Measurements from ENCODE around the gene PPHLN1. TPM values are rescaled to one million over a fixed set of nuclear protein-coding genes. Genes with fewer than 3 reads are reported as not detected.
"Not testable (repeated sequence)": the region's sequence is repeated elsewhere in the genome, so short reads cannot be mapped to it uniquely, and the experiment has no call there.

PPHLN1 gene
- total RNA-seq, 2 donors from 2014 or later = 66.6 to 77.6 TPM

GRCh38 chr12:42386308-42386707 is 60.3 kb downstream of the PPHLN1 start:
- Mint-ChIP-seq H3K9me3 (no peaks in the 10 kb centered on the region), H3K4me3 (no peak overlapping the region), H3K27ac (no peak overlapping the region), H3K27me3 (ENCODE audit: insufficient read depth) (no peaks in the 10 kb centered on the region), H3K36me3 (ENCODE audit: low read depth) (peaks cover 34% of the 10 kb centered on the region), H3K4me1 (peaks cover 15% of the 10 kb centered on the region)
- H3K9me3 ChIP-seq (ENCODE audit: control insufficient read depth, low read length) = no peaks in the 10 kb centered on the region
- WGBS, 2 experiments (ENCODE audit: insufficient coverage in 1 of 2, insufficient read length in 1 of 2) = 70 to 100% methylated on average over 1 to 2 of the region's 2 CpGs
- DNase-seq = no peak
- H3K4me3 ChIP-seq (ENCODE audit: low read length) = no peak overlapping the region
- H3K9ac ChIP-seq (ENCODE audit: extremely low read depth, low read length, poor library complexity, severe bottlenecking) = no peak overlapping the region
- no peaks in the 10 kb centered on the region for H3K4me1 ChIP-seq (ENCODE audit: control insufficient read depth, insufficient read depth, low read length)
- H3K27me3 ChIP-seq (ENCODE audit: control insufficient read depth, insufficient read depth, low read length, poor library complexity, severe bottlenecking) = no peaks in the 10 kb centered on the region
- TF ChIP-seq, protein P1, sequence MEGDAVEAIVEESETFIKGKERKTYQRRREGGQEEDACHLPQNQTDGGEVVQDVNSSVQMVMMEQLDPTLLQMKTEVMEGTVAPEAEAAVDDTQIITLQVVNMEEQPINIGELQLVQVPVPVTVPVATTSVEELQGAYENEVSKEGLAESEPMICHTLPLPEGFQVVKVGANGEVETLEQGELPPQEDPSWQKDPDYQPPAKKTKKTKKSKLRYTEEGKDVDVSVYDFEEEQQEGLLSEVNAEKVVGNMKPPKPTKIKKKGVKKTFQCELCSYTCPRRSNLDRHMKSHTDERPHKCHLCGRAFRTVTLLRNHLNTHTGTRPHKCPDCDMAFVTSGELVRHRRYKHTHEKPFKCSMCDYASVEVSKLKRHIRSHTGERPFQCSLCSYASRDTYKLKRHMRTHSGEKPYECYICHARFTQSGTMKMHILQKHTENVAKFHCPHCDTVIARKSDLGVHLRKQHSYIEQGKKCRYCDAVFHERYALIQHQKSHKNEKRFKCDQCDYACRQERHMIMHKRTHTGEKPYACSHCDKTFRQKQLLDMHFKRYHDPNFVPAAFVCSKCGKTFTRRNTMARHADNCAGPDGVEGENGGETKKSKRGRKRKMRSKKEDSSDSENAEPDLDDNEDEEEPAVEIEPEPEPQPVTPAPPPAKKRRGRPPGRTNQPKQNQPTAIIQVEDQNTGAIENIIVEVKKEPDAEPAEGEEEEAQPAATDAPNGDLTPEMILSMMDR (conservative IDR thresholded peaks at IDR 0.05) = no peak
- peaks cover 37% of the 10 kb centered on the region for H3K36me3 ChIP-seq (ENCODE audit: control insufficient read depth, insufficient read depth, low read length)
- H3K27ac ChIP-seq (ENCODE audit: low read depth, low read length) = no peak overlapping the region

- H3K4me1 ChIP-seq (ENCODE audit: control insufficient read depth, insufficient read depth, low read length); H3K9ac ChIP-seq (ENCODE audit: extremely low read depth, low read length, poor library complexity, severe bottlenecking); H3K27me3 ChIP-seq (ENCODE audit: control insufficient read depth, insufficient read depth, low read length, poor library complexity, severe bottlenecking); DNase-seq; H3K27ac Mint-ChIP-seq; H3K4me3 ChIP-seq (ENCODE audit: low read length); H3K9me3 ChIP-seq (ENCODE audit: control insufficient read depth, low read length); H3K27me3 Mint-ChIP-seq (ENCODE audit: insufficient read depth); H3K4me3 Mint-ChIP-seq; H3K9me3 Mint-ChIP-seq; H3K27ac ChIP-seq (ENCODE audit: low read depth, low read length); H3K4me1 Mint-ChIP-seq: not testable (repeated sequence)
- peaks cover 34% of the 10 kb centered on the region for H3K36me3 ChIP-seq (ENCODE audit: control insufficient read depth, insufficient read depth, low read length)
- peaks cover 35% of the 10 kb centered on the region for H3K36me3 Mint-ChIP-seq (ENCODE audit: low read depth)
- WGBS, 2 experiments (ENCODE audit: insufficient coverage in 1 of 2, insufficient read length in 1 of 2) = 94 to 97% methylated on average over 5 of the region's 5 CpGs
Observed at GRCh38 chr12:42388086-42388485, 62.1 kb downstream of the PPHLN1 start.

- no peak for DNase-seq
- 100% methylated on average over 1 of the region's 2 CpGs; no CpG with 5 or more reads in 1 of the 2 experiments for WGBS, 2 experiments (ENCODE audit: insufficient coverage in 1 of 2, insufficient read length in 1 of 2)
- Mint-ChIP-seq H3K9me3 (no peaks in the 10 kb centered on the region), H3K27me3 (ENCODE audit: insufficient read depth) (no peaks in the 10 kb centered on the region), H3K4me3 (no peak overlapping the region), H3K4me1 (no peaks in the 10 kb centered on the region), H3K27ac (no peak overlapping the region), H3K36me3 (ENCODE audit: low read depth) (peaks cover 38% of the 10 kb centered on the region)
- no peaks in the 10 kb centered on the region for H3K4me1 ChIP-seq (ENCODE audit: control insufficient read depth, insufficient read depth, low read length)
- no peaks in the 10 kb centered on the region for H3K27me3 ChIP-seq (ENCODE audit: control insufficient read depth, insufficient read depth, low read length, poor library complexity, severe bottlenecking)
- H3K9me3 ChIP-seq (ENCODE audit: control insufficient read depth, low read length) = no peaks in the 10 kb centered on the region
- H3K27ac ChIP-seq (ENCODE audit: low read depth, low read length) = no peak overlapping the region
- no peak overlapping the region for H3K9ac ChIP-seq (ENCODE audit: extremely low read depth, low read length, poor library complexity, severe bottlenecking)
- H3K4me3 ChIP-seq (ENCODE audit: low read length) = no peak overlapping the region
- H3K36me3 ChIP-seq (ENCODE audit: control insufficient read depth, insufficient read depth, low read length) = peaks cover 51% of the 10 kb centered on the region
- TF ChIP-seq, protein P1 (conservative IDR thresholded peaks at IDR 0.05) = no peak
Observed at GRCh38 chr12:42394429-42394828, 68.5 kb downstream of the PPHLN1 start.

Data from endodermal cell (in vitro differentiated cells).